Measurements from ENCODE around the gene DNAAF3.
A peak's percentile ranks its signal among the peaks of the same experiment; 100 is the strongest.

Gene DNAAF3

GRCh38 chr19:55152017-55152416, 14.4 kb downstream of the DNAAF3 start:
- DNase-seq: no peak

- no peak for DNase-seq
Measured at GRCh38 chr19:55149078-55150003, 17.1 kb downstream of the DNAAF3 start, which contains the start of gene TNNT1. TSS of gene TNNT1 (minus strand) at chr19:55149206. CDS start at chr19:55147157, 2,049 bp downstream.

- no peak for DNase-seq
Measured at GRCh38 chr19:55147545-55148251, 18.7 kb downstream of the DNAAF3 start.

- DNase-seq: no peak
Measured at GRCh38 chr19:55146705-55147273, 19.6 kb downstream of the DNAAF3 start.

GRCh38 chr19:55146078-55146704, 20.2 kb downstream of the DNAAF3 start:
- no peak for DNase-seq

- DNase-seq: no peak
Measured at GRCh38 chr19:55145232-55145631, 21.2 kb downstream of the DNAAF3 start.

- no peak for DNase-seq
Measured at GRCh38 chr19:55141696-55142095, 24.7 kb downstream of the DNAAF3 start.

- no peak for DNase-seq
Measured at GRCh38 chr19:55137915-55138314, 28.5 kb downstream of the DNAAF3 start.

- DNase-seq: no peak
Measured at GRCh38 chr19:55136399-55137102, 29.9 kb downstream of the DNAAF3 start.

- DNase-seq: no peak
Measured at GRCh38 chr19:55134736-55135135, 31.7 kb downstream of the DNAAF3 start.

- no peak for DNase-seq
Measured at GRCh38 chr19:55133639-55134444, 32.6 kb downstream of the DNAAF3 start.

- DNase-seq: no peak
Measured at GRCh38 chr19:55132453-55133129, 33.8 kb downstream of the DNAAF3 start.

- DNase-seq: no peak
Measured at GRCh38 chr19:55131421-55131820, 35.0 kb downstream of the DNAAF3 start.

- DNase-seq: no peak
Measured at GRCh38 chr19:55119053-55119452, 47.4 kb downstream of the DNAAF3 start.

- DNase-seq: peak; percentile 29
Measured at GRCh38 chr19:55118401-55118991, 47.9 kb downstream of the DNAAF3 start.

GRCh38 chr19:55117663-55118391, 48.6 kb downstream of the DNAAF3 start:
- DNase-seq: peak; percentile 98

GRCh38 chr19:55116859-55117662, 49.4 kb downstream of the DNAAF3 start, which contains the start of gene PPP1R12C:
TSS of gene PPP1R12C (minus strand) at chr19:55117637. CDS start at chr19:55117543, 94 bp downstream.
- DNase-seq: peak; percentile 9

GRCh38 chr19:55116232-55116858, 50.1 kb downstream of the DNAAF3 start:
- peak; percentile 60 for DNase-seq
